ENCODE data around the gene SIAE. TPM values are rescaled to one million over a fixed set of nuclear protein-coding genes. Genes with fewer than 3 reads are reported as not detected.

The SIAE gene
- total RNA-seq, 1 donor from 2014 or later = 5.3 TPM

DNA sequence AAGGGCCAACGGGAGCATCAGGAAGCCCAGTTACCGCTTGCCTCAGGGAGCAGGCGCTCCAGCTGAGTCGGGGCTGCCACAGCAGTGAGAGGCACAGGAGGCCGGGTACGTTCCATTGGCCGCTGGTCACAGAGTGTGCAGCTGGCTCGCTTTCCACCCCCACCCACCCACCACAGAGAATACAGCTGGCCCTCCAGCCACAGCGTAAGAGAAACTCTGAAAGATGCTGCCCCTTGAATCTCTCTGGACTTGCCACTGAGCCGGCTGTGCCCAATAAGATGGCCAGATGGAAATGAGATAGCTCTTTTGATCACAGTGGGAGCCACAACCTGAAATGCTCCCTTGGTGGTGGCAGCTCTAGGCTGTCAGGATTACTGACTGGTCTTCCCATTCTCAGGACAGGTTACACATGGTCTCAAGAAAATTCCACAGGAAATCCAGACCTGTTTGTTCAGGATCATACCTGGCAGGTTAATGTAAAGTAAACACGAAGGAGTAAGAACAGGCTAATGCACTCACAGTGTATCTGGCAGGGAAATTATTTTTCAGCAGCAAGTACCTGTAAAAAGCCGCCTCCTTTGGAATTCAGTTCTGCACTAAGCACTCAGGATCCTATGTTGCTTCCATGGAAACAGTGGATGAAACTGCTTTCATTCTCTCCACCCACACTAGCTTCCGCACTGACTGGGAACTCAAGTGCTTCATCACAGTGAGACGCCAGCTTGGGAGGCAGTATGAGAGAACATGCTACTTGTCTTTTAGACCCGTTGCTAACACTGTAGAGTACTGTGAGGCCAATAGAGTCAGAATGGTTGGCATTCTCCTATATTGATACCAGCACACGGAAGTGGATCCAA is 16.5 kb downstream of the SIAE start:
- no peaks in the 10 kb centered on the region for H3K4me1 Mint-ChIP-seq
- peaks cover 2% of the 10 kb centered on the region for H3K36me3 Mint-ChIP-seq (ENCODE audit: low read depth)
- no peak overlapping the region for H3K4me3 Mint-ChIP-seq
- DNase-seq = no peak
- intact Hi-C loops (cut with micrococcal nuclease) = no loop called here
- H3K27me3 Mint-ChIP-seq = peaks cover 1% of the 10 kb centered on the region
- no peaks in the 10 kb centered on the region for H3K9me3 Mint-ChIP-seq
- H3K27ac Mint-ChIP-seq = no peak overlapping the region

GRCh38 chr11:124648610-124649009 is 24.9 kb downstream of the SIAE start:
- Mint-ChIP-seq H3K27me3 (no peaks in the 10 kb centered on the region), H3K4me3 (no peak overlapping the region), H3K4me1 (no peaks in the 10 kb centered on the region), H3K36me3 (ENCODE audit: low read depth) (peaks cover 4% of the 10 kb centered on the region), H3K9me3 (no peaks in the 10 kb centered on the region), H3K27ac (no peak overlapping the region)
- intact Hi-C loops (cut with micrococcal nuclease) = no loop called here
- no peak for DNase-seq

DNA sequence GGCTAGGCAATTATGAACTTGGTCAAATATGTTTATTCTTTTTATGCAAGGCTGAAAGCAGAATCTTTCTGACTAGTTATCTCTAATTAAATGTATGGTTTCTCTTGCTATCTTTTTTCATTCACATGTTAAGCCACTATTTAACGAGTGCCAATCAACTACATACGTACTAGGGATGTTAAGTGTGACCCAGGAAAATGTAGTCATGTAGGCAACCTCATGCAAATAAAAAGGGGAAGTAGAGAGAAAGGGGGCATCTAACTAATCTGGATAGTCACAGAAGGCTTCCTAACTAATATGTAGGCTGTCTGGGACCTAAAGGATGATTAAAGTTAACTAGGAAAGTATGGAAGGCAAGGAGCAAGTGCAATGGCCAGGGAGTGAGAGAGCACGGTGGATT is 27.4 kb downstream of the SIAE start:
- no peak overlapping the region for H3K4me3 Mint-ChIP-seq
- H3K36me3 Mint-ChIP-seq (ENCODE audit: low read depth) = no peaks in the 10 kb centered on the region
- H3K9me3 Mint-ChIP-seq = no peaks in the 10 kb centered on the region
- DNase-seq = no peak
- H3K27ac Mint-ChIP-seq = no peak overlapping the region
- intact Hi-C loops (cut with micrococcal nuclease) = no loop called here
- H3K4me1 Mint-ChIP-seq = no peaks in the 10 kb centered on the region
- no peaks in the 10 kb centered on the region for H3K27me3 Mint-ChIP-seq

- Mint-ChIP-seq H3K9me3 (no peaks in the 10 kb centered on the region), H3K4me1 (no peaks in the 10 kb centered on the region), H3K27ac (no peak overlapping the region), H3K36me3 (ENCODE audit: low read depth) (peaks cover 4% of the 10 kb centered on the region), H3K4me3 (no peak overlapping the region), H3K27me3 (no peaks in the 10 kb centered on the region)
- DNase-seq = peak; percentile 68
- intact Hi-C loops (cut with micrococcal nuclease) = loop anchor here (1.0 kb wide), 1 partner anchor 193 kb away; no protein-coding TSS in a partner anchor
Observed at GRCh38 chr11:124644426-124645280, 28.9 kb downstream of the SIAE start.

GRCh38 chr11:124643605-124644425 is 29.7 kb downstream of the SIAE start:
- DNase-seq = no peak
- Mint-ChIP-seq H3K4me3 (no peak overlapping the region), H3K36me3 (ENCODE audit: low read depth) (peaks cover 4% of the 10 kb centered on the region), H3K27ac (no peak overlapping the region), H3K4me1 (no peaks in the 10 kb centered on the region), H3K9me3 (no peaks in the 10 kb centered on the region), H3K27me3 (no peaks in the 10 kb centered on the region)
- intact Hi-C loops (cut with micrococcal nuclease) = loop anchor here (1.0 kb wide), 1 partner anchor 193 kb away; no protein-coding TSS in a partner anchor

DNA sequence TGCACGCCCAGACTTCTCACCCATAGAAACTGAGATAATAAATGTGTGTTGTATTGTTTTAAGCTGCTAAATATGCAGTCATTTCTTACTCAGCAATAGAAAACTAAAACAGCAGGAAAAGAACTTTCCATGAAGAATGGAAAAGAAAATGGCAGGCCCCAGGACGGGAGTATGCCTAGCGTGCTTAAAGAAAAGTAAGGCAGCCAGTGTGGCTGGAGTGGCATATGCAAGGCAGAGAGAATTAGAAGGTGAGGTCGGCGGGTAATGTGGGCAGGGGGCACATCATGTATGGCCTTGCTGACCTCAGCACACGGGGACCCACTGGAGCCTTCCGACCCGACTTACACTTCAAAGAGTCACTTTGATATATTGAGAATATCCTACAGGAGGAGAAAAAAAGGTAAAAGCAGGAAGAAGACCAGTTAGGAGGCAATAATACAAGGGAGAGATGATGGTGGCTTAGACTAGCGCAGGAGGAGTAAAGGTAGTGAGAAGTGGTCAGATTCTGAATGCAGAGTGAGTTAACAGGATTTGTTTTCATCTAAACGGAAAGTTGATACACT is 30.4 kb downstream of the SIAE start:
- Mint-ChIP-seq H3K9me3 (no peaks in the 10 kb centered on the region), H3K36me3 (ENCODE audit: low read depth) (peaks cover 11% of the 10 kb centered on the region)

GRCh38 chr11:124642628-124643027 is 30.9 kb downstream of the SIAE start:
- intact Hi-C loops (cut with micrococcal nuclease) = no loop called here
- no peaks in the 10 kb centered on the region for H3K4me1 Mint-ChIP-seq
- peaks cover 14% of the 10 kb centered on the region for H3K36me3 Mint-ChIP-seq (ENCODE audit: low read depth)
- no peak for DNase-seq
- no peaks in the 10 kb centered on the region for H3K9me3 Mint-ChIP-seq
- no peak overlapping the region for H3K27ac Mint-ChIP-seq
- no peak overlapping the region for H3K4me3 Mint-ChIP-seq
- no peaks in the 10 kb centered on the region for H3K27me3 Mint-ChIP-seq

More for the DNA sequence above, 30.4 kb downstream of the SIAE start:
- H3K27me3 Mint-ChIP-seq = no peaks in the 10 kb centered on the region
- H3K27ac Mint-ChIP-seq = no peak overlapping the region
- H3K4me1 Mint-ChIP-seq = no peaks in the 10 kb centered on the region
- DNase-seq = no peak
- intact Hi-C loops (cut with micrococcal nuclease) = no loop called here
- no peak overlapping the region for H3K4me3 Mint-ChIP-seq

DNA sequence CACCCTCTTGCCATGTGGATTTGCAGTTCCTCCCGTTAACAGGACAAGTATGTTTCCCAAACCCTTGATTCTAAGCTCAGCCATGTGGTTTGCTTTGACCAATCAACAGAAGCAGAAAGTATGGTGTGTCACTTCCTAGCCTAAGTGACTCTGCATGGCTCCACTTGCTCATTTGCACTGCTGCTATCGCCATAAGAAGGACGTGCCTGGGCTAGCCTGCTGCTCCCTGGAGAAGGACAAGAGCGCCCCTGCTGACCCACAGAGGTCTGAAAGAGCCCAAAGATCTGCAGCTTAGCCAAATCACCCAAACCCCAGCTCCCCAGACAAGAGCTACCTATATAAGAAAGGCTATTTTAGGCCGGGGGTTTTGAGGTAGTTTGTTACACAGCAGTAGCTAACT is 32.9 kb downstream of the SIAE start:
- Mint-ChIP-seq H3K27ac (no peak overlapping the region), H3K9me3 (no peaks in the 10 kb centered on the region), H3K36me3 (ENCODE audit: low read depth) (peaks cover 28% of the 10 kb centered on the region), H3K4me1 (no peaks in the 10 kb centered on the region), H3K4me3 (no peak overlapping the region), H3K27me3 (no peaks in the 10 kb centered on the region)
- no peak for DNase-seq
- intact Hi-C loops (cut with micrococcal nuclease) = no loop called here

DNA sequence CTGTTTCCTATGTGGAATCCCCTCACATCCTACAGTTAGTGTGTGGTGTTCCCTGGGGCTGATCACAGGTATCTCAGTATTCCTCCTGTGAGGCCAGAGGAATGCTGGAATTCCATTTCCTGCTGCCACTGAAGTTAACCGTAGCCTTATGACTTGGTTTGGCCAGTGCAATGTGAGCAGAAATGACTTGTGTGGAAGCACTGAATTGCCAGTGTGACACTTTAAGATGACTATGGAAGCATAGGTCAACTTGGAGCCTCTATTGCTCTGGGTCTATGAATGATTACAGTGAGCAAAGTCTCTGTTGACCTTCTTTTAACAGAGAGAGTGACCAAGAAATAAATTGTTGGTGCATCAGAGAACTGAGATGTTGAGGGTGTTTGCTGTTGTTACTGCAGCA is 34.4 kb downstream of the SIAE start:
- Mint-ChIP-seq H3K27me3 (no peaks in the 10 kb centered on the region), H3K9me3 (no peaks in the 10 kb centered on the region), H3K4me1 (no peaks in the 10 kb centered on the region), H3K4me3 (no peak overlapping the region), H3K27ac (no peak overlapping the region), H3K36me3 (ENCODE audit: low read depth) (peaks cover 32% of the 10 kb centered on the region)
- DNase-seq = no peak
- intact Hi-C loops (cut with micrococcal nuclease) = no loop called here

DNA sequence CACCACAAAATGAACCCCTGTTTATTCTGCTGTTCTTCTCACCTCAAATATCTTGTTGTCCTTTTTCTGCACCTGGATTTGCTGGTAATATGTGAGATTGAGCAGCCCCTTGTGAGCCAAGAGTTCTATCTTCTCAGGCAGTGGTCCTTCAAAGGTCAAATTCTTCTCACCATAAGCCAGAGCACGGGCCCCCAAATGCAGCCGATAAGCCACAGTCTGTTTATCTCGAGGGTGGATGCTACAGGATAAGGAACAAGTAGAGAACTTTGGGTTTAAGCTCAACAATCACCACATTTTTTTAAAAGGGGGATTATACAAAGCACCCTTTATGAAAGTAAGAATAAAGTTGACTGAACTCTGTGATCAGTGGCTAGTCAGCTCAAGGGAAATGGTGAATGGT is 35.0 kb downstream of the SIAE start:
- intact Hi-C loops (cut with micrococcal nuclease) = no loop called here
- Mint-ChIP-seq H3K27me3 (no peaks in the 10 kb centered on the region), H3K27ac (no peak overlapping the region), H3K9me3 (no peaks in the 10 kb centered on the region), H3K36me3 (ENCODE audit: low read depth) (peaks cover 36% of the 10 kb centered on the region), H3K4me3 (no peak overlapping the region), H3K4me1 (no peaks in the 10 kb centered on the region)
- DNase-seq = no peak

DNA sequence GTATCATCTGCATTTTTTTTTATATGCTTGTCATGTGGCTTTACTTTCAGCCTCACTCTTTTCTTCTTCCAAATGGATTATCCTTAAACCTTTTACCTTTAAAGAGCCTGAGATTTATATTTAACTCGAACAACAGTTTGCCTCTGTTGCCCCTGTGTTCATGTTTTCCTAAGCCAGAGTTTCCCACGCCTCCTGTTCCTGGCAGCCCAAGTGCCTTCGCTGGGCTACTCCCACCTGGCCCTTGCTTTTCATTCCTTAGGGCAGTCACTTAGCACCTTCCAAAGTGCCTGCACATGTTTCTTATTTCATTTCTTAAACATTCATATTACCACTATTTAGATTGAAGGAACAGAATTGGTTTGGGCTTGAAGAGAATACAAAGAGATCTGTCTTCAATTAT is 37.6 kb downstream of the SIAE start:
- Mint-ChIP-seq H3K4me3 (no peak overlapping the region), H3K27me3 (no peaks in the 10 kb centered on the region), H3K4me1 (no peaks in the 10 kb centered on the region), H3K27ac (no peak overlapping the region), H3K36me3 (ENCODE audit: low read depth) (peaks cover 55% of the 10 kb centered on the region), H3K9me3 (no peaks in the 10 kb centered on the region)
- DNase-seq = no peak
- intact Hi-C loops (cut with micrococcal nuclease) = no loop called here

GRCh38 chr11:124633355-124633754 is 40.2 kb downstream of the SIAE start:
- no peak overlapping the region for H3K27ac Mint-ChIP-seq

GRCh38 chr11:124629961-124630360 is 43.6 kb downstream of the SIAE start:
- peaks cover 63% of the 10 kb centered on the region for H3K36me3 Mint-ChIP-seq (ENCODE audit: low read depth)
- no peaks in the 10 kb centered on the region for H3K9me3 Mint-ChIP-seq
- no peaks in the 10 kb centered on the region for H3K27me3 Mint-ChIP-seq
- no peak for DNase-seq
- no peak overlapping the region for H3K4me3 Mint-ChIP-seq
- no peak overlapping the region for H3K27ac Mint-ChIP-seq
- intact Hi-C loops (cut with micrococcal nuclease) = no loop called here
- peaks cover 13% of the 10 kb centered on the region for H3K4me1 Mint-ChIP-seq

More at GRCh38 chr11:124633355-124633754, 40.2 kb downstream of the SIAE start:
- H3K27me3 Mint-ChIP-seq = no peaks in the 10 kb centered on the region
- H3K9me3 Mint-ChIP-seq = no peaks in the 10 kb centered on the region
- no peak for DNase-seq
- peaks cover 62% of the 10 kb centered on the region for H3K36me3 Mint-ChIP-seq (ENCODE audit: low read depth)
- intact Hi-C loops (cut with micrococcal nuclease) = no loop called here
- H3K4me3 Mint-ChIP-seq = no peak overlapping the region
- peaks cover 2% of the 10 kb centered on the region for H3K4me1 Mint-ChIP-seq

Data from activated CD4-positive, alpha-beta T cell treated with anti-CD3 and anti-CD28 coated beads, Interleukin-2, amount 10 ng/mL, durations not matched to agents 24 days and 14 days (primary cell).